ENCODE measurements around the gene CLN3.
"Not testable (repeated sequence)": the region's sequence is repeated elsewhere in the genome, so short reads cannot be mapped to it uniquely, and the experiment has no call there.

CLN3 gene

DNA sequence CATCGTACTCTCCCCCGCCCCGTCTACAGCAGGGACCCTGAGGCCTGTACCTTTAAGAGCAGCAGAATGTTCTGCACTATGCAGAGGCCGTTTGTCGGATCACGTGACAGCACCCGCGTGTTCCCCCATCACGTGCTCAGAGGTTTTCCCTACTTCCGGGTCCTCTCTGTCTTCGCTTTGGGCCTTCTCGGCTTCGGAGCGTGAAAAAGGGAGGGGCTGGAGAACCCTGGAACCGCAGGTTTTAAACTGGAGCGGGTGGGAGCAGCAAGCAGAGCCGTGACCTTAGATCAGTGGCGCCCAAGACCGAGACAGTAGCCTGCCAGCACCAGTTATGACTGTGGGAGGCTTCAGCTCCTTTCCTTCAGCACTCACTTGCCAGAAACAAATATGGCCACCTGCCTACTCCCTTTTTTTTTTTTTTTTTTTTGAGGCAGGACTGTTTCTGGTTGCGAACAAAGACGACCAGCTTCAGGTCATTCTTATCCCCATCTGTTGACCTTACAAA lies at the start of gene CLN3:
CLN3 (minus strand) TSS at position 105 of the 505 bp plus-strand sequence. CDS start 315 bp downstream, outside the sequence.
- peak; percentile 47 to 94 (median 89) for DNase-seq

DNA sequence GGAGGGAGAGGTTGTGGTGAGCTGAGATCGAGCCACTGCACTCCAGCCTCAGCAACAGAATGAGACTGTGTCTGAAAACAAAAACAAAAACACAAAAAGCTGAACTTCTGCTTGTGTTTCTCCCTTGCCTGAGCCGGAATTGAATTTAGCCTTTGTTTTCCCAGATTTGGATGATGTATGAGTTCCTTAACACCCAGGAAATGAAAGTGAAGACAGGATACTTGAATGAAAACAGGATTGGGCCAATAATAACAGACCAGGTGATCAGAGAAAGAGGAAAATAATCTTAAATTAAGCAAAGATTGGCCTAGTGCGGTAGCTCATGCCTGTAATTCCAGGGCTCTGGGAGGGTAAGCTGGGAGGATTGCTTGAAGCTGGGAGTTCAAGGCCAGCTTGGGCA lies 48.5 kb upstream of the CLN3 start:
- DNase-seq = no peak

DNA sequence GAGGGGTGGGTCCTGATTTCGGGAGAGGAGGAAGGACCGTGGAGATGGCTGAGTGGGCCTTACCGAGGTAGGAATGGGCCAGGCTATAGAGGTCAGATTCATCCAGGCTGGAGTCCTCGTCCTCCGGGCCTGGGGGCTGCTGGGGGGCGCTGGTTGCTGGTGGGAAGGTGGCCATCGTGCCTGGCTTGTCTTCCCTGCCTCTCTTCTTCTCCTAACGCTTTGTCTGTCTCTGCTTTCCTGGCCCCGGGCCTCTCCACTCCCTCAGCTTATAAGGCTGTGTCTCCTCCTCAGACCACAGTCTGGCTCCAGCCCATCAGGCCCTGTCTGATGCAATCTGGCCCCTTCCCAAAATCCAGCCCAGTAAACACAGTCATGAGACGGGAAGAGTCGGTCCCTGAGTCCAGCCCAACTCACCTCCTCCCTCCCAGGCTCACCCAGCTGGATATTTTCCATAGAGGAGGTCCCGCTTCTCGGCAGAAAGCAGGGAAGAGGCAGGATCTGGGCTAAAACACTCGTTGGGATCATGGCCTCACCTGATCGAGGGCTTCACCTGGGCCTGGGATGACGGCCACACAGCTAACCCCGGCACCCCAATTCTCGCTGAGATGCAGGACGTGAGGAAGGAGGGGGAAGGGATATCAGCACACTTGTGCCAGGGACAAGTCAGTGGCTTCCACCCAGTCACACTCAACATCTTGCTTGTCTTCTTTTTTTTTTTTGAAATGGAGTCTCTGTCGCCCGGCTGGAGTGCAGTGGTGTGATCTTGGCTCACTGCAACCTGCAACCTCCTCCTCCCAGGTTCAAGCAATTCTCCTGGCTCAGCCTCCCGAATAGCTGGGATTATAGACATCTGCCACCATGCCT lies 47.1 kb upstream of the CLN3 start, which contains the start of gene NUPR1:
NUPR1 (minus strand) TSS at position 242 of the 864 bp plus-strand sequence; CDS start at position 175, 67 bp downstream.
- peak; percentile 6 to 94 (median 65) for DNase-seq

DNA sequence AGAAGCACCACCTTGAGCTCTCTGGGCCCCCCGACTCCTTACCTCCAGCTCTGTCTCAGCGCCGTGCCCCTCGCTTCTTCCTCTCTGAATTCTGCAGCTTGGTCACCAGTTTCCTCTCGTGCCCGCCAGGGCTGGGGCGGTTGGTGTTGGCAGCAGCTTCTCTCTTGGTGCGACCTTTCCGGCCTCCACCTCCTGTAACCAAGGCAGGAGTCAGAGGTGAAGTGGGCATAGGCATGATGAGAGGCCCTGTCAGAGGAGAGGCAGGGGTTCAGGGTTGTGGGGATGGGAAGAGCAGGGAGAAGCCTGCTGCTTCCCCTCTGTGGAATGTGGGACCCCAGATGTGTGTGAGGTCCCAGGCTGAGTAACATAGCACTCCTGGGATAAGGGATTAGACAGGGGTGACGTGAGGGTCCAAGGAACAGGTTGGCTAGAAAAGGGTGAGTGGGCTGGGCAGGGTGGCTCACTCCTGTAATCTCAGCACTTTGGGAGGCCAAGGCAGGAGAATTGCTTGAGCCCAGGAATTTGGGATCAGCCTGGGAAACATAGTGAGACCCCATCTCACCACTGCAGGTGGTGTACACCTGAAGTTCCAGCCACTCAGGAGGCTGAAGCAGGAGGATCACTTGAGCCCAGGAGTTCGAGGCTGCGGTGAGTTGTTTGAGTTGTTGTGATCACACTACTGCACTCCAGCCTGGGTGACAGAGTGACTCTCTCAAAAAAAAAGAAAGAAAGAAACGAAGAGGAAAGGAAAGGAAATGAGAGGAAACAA lies 46.3 kb upstream of the CLN3 start:
- peak in 1 of 14 donors; percentile 4 for DNase-seq

DNA sequence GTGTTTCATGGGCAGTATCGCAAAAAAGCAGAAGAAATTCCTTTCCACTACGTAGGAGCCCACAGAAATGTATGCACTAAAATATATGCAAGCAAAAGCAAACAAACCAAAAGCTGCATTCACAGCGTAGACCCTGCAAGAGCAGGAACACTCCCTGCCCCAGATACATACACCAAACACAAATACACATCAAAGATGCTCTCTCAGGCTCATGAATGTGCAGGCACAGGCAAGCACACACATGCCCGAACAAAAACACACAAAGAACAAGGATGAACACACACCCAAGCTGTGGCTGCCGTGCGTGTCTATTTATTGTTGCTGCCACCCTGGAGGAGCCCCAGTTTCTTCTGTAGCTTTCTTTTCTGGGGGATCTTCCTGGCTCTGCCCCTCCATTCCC lies 45.2 kb upstream of the CLN3 start:
- no peak for DNase-seq

DNA sequence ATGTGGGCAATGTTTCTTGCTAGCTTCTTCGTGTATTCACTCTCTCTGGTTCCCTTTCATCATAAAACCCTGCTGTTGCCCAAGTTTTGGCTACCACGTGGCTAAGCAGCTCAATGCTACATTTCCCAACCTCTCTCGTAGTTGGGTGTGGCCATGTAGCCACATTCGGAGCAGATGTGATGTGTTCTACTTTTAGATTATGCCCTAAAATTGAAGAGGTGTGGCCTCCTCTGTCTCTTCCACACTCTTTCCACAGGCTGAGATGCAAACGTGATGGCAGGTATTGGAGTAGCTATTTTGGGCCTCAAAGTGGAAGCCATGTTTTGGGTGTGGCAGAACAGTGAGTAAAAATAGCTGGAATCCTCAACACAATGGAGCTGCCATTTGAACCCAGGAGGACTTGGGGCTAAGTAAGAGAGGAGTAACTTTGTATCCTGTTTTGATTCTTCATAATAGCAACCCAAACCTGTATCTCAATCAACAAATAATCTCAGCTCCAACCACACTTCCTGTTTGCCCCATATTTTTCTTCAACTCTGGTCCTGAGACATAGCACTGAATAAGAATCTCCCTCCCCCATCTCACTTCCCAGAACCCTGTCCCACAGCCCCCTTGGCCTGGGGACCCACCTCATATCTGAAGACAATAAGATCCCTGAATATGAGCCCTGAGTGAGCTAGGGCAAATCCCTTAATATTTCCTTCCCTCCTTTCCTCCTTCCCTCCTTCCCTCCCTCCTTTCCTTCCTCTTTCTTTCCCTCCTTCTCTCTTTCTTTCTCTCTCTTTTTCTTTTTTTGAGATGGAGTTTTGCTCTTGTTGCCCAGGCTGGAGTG lies 42.9 kb upstream of the CLN3 start:
- DNase-seq = peak in 1 of 14 donors; percentile 32

DNA sequence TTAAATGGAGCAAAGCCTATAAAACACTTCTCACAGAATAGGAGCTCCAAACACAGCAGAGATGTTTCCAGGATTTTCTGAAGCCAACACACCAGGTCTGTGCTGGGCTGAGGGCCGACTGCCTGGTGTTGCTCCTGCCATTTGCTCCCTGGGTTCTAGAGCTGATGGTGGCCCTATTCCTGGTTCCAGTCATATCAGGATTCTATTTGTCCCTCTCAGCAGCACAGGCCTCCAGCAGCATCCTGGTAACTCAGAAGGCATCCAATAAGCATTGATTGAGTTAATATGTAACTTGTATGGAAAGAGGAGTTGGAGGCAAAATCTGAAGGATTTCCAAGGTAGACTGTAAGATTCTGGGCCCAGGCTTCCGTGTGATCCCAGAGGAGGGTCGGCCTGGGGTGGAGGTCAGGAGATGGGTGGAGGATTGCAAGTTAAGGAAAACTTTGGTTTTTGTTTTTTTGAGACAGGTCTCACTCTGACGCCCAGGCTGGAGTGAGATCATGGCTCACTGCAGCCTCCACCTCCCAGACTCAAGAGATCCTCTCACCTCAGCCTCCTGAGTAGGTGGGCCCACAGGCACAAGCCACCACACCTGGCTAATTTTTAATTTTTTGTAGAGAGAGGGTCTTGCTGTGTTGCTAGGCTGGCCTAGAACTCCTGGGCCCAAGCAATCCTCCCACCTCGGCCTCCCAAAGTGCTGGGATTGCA lies 41.2 kb upstream of the CLN3 start:
- DNase-seq = no peak

DNA sequence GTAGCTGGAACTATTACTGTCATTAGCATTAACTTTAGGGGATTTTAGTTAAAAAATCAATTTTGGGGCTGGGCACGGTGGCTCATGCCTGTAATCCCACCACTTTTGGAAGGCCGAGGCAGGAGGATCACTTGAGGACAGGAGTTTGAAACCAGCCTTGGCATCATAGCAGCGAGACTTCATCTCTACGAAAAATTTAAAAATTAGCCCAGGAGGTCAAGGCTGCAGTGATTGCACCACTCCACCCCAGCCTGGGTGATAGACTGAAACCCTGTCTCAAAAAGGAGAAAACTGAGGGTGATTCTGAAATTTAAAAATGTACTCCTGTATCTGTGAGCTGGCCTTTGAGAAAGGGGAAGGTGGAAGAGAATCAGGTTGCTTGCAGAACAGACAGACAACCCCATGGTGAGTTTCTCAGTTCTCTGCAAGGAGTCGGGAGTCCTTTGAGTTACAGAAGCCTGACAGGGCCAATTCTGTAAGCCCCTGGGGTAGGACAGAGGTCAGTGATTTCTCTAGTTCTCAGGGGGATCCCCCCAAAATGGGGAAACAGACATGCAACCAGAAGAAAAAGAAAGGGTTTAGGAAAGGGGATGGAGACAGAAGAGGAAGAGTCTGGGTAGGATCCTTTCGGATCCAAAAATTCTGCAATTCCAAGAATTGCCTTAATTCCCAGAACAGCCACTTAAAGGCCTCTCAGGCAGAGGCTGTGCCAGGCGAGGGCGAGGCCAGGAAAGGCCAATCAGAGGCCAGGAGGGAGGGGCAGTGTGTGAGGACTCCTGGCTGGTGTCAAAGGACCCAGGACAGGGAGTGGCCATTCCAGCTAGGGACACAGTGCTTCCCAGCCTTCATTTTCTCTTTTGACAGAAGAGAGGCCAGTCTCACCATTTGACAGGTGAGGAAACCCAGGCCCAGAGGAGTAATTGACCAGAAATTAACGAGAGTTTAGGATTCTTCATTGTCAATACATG lies 40.2 kb upstream of the CLN3 start:
- DNase-seq = peak in 5 of 14 donors; percentile 1 to 55 (median 5)

DNA sequence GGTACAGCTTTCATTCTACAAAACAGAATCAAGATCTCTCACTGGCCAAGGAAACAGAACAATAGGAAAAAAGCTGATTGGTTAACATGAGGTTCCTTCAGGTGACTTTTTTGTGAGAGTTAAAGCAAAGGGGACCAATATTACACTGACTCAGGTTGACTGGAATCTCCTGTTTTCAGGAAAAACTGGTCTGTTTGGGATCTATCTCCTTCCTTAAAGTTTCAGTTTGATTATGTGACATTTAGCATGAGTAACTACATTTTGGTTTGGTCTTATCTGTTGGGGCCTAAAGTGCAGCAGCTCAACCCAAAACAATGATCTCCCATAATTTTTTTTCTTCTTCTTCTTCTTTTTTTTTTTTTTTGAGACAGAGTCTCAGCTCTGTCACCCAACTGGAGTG lies 37.2 kb upstream of the CLN3 start:
- no peak for DNase-seq

DNA sequence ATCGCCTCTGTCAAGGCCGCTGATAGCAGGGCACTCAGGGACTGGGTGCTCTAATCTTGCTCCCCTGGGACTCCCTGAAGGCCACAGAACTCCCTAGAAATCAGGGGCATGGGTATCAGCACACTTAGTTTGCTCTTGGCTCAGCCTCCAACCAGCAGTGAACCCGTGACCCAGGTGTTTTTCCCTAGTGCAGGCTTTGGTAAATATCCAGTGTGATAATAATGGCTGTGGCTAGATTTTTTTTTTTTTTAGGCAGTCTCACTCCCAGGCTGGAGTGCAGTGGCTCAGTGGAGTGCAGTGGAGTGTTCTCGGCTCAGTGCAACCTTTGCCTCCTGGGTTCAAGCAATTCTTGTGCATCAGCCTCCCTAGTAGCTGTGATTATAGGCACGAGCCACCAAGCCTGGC lies 36.6 kb upstream of the CLN3 start:
- no peak for DNase-seq

DNA sequence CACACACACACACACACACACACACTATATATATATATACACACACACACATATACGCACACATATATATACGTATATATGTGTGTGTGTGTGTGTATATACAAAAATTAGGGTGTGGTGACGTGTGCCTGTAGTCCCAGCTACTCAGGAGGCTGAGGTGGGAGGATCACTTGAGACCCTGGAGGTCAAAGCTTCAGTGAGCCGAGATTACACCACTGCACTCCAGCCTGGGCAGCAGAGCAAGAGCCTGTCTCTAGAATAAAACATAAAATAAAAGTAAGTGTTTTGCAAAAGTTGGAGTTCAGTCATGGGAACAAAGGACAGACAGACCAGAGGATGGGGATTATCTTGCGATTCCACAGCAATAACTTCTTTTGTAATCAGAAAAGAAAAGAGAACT lies 36.1 kb upstream of the CLN3 start:
- DNase-seq = no peak

DNA sequence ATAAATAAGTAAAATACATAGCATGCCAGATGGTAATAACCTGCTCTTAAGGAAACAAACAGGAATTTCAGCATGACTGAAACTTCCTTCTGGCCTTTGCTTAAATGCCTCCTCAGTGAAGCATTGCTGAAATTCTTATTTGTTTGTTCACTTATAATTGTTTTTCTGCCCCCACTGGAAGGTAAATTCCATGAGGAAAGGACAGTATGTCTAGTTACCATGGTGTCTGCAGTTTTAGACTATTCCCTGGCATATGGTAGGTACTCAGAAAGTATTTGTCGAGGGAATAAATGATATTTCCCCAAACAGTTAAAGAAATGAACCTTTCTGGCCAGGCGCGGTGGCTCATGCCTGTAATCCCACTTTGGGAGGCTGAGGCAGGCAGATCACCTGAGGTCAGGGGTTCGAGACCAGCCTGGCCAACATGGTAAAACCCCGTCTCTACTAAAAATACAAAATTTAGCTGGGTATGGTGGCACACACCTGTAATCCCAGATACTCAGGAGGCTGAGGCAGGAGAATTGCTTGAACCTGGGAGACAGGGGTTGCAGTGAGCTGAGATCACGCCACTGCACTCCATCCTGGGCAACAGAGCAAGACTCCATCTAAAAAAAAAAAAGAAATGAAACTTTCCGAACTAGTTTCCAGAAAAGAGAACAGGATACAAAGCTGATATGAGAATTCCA lies 35.4 kb upstream of the CLN3 start:
- DNase-seq = not testable (repeated sequence)

DNA sequence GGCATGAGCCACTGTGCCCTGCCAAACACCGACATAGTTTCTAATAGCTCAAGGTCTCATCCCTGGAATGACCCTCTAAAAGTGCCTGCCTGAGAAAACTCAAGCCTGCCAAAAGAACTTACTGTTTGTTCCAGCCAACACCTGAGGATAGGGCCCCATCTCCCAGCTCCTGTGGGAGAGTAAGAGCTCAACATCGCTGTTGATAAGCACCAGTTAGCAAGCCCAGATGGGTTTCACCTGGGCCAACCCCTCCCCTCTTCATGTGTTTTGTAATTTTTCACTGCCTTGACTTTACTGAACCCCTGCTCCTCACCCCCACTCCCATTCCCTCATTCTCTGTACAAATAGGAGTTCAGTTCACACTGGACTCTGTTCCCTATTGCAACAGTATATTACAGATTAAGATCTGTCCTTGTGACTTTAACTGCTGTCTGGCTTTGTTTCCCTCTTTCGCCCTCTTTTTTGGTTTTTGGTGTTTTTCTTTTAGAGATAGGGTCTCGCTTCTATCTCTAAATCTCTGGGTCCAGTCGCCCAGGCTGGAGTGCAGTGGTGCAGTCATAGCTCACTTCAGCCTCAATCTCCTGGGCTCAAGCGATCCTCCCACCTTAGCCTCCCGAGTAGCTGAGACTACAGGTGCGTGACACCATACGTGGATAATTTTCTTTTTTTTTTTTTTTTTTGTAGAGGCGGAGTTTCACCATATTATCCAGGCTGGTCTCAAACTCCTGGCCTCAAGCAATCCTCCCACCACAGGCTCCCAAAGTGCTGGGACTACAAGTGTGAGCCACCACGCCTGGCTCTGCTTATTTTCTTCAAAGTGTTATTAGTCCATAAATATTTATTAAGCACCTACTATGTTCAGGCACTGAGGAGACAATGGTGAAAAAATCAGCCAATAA lies 34.6 kb upstream of the CLN3 start:
- no peak for DNase-seq

DNA sequence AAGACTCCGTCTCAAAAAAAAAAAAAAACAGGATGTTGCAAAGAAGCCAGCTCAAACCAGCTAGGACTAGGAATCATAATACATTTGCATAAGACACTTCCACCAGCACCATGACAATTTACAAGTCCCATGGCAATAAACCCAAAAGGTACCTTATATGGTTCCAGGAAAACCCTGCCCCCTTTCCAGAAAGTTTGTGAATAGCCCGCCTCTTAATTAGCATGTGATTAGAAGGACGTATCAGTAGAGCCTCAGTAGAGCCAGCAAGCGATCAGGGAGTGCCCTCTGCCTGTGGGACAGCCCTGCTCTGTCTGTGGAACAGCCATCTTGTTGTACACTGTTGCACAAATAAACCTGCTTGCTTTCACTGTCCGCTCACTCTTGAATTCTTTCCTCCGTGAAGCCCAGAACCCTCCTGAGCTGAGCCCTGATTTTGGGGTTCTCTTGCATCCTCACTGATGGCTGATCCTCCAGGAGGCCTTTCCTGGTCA lies 32.9 kb upstream of the CLN3 start:
- DNase-seq = no peak

DNA sequence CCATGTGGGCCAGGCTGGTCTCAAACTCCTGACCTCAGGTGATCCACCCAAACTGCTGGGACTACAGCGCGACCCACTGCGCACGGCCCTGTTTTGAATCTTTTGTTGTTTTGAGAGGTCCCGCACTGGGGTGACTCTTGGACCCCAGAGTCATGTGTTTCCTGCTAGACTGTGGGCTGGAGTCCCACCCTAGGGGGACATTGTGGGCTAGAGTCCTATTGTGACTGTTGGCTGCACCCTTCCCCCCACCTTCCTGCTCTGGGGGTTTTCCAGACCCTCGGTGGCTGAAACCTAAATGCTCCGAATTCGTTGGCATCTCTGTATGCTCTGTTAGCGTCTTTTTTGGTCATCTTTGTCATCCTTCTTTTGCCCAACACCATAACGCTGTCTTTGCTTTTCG lies 30.9 kb upstream of the CLN3 start:
- no peak for DNase-seq

DNA sequence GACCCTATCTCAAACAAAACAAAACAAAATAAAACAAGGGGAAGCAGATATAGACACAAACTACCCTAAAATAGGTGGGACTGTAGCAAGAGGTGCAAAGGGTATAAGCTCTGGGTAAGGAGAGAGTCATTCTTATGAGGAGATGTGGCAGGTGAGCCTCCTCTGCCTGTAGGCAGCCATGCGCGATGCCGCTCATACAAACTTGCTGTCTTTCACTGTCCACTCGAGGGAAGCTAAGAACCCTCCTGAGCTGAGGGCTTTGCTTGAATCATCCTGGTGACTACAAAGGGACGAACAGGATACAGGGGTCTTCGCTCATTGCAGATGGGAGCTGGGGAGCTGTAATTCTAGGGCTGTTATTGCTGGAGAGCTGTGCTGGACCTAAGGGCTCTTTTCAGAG lies 29.6 kb upstream of the CLN3 start:
- no peak for DNase-seq

DNA sequence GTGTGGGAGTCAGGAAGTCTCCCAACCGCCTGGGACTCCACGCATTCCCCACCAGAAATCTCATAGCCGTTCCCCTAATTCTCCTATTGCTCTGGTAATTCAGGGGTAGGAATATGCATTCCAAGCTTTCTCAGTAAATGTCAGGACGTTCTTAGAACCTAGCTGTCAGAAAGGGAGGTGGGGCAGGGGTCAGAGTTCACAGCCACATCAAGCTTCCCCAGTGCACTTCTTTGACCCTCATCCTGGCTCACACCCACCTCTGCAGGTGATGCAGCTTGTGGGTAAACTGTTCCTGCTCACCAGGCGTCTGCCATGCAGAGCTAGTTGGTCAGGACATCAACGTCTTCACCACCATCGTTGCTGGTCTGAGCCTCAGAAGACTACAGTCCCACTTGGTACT lies 28.8 kb upstream of the CLN3 start:
- no peak for DNase-seq

DNA sequence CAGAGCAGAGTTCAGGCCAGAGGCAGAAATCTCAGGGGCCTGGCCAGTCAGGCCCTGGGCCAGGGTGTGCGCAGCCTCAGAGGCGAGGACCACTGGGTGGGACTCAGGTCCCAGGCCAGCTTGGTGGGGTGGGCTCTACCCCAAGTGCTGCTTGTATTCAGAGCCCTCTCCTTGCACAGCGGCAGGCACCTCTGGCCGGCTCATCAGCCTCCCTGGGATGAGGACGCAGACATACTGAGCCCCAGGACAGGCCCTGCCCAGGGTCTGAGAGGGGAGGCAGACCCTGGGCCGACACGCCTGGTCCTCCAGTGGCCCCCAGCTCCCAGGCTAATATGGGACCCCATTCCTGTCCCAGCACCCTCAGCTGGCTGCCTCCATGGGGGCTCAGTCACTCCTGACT lies 22.4 kb upstream of the CLN3 start:
- DNase-seq = no peak
